Stimulated activated naive CD8-positive, alpha-beta T cell treated with anti-CD3 and anti-CD28 coated beads, Interleukin-15, amount 100 ng/mL, for 72 hours (primary cell): ENCODE measurements around the gene ZRANB1.

Experiments used
- ATAC-seq: fragments of 150-1000 bp; cut with Tn5 transposase; 2 replicates; pipeline ENCODE4 v1.10.0; 2021; ENCODE audit warnings: mild to moderate bottlenecking, moderate library complexity
- DNase-seq, 2 donors: peaks; one replicate each; pipeline ENCODE4 v3.0.0; 2021 to 2022
- H3K27ac Mint-ChIP-seq, 2 donors: one replicate each; pipeline ENCODE4 v1.8.0; 2022; ENCODE audit warnings: mild to moderate bottlenecking in 2 of 2, mixed read lengths in 2 of 2, moderate library complexity in 2 of 2
- H3K27me3 Mint-ChIP-seq: one replicate; pipeline ENCODE4 v1.8.0; 2022; ENCODE audit warnings: mixed read lengths
- H3K4me1 Mint-ChIP-seq: one replicate; pipeline ENCODE4 v1.8.0; 2022; ENCODE audit warnings: mild to moderate bottlenecking, mixed read lengths
- H3K4me3 Mint-ChIP-seq, 2 donors: one replicate each; pipeline ENCODE4 v1.8.0; 2022; ENCODE audit warnings: mild to moderate bottlenecking in 2 of 2, mixed read lengths in 2 of 2, moderate library complexity in 1 of 2
- H3K9me3 Mint-ChIP-seq, 2 donors: one replicate each; pipeline ENCODE4 v1.8.0; 2022; ENCODE audit warnings: mixed read lengths in 2 of 2

Gene ZRANB1

DNA sequence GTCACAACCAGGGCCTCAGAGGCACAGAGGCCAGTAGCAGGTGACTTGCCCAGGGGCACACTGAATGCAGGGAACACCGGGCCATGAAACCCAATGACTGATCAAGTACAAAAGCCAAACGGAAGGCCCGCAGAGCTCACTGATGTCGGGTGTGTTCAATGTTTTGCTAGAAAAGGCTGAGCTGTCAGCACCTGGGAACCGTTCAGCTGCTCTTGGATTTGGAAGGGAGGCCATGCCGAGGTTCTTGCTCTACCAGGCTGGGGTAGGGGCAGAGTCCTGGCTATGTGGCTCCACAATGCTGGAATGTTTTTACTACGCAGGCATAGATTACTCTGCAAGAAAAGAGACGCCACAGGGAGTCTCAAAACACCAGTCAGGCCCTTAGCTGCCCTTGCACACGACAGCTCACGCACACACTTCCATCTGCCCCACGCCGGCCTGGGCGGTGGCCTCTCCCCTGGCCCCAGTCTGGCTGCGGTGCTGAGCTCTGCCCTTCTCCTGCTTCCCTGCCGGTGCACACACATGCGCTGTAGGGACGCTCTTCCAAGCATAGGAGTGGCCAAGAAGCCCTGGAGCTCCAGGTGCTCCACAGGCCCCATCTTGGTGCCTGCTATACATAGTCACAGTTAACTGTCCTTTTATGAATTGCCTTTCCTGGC is 79.9 kb downstream of the ZRANB1 start:
- Mint-ChIP-seq H3K4me1 (no peaks in the 10 kb centered on the region), H3K27me3 (no peaks in the 10 kb centered on the region), H3K9me3 (no peaks in the 10 kb centered on the region), H3K4me3 (no peak overlapping the region), H3K27ac (no peak overlapping the region)
- DNase-seq, result no peak
- peak; percentile 7 for ATAC-seq

GRCh38 chr10:125022671-125023070 is 80.7 kb downstream of the ZRANB1 start:
- no peaks in the 10 kb centered on the region for H3K27me3 Mint-ChIP-seq
- H3K4me1 Mint-ChIP-seq, result no peaks in the 10 kb centered on the region
- no peaks in the 10 kb centered on the region for H3K9me3 Mint-ChIP-seq
- DNase-seq (no peak), ATAC-seq (no peak)
- no peak overlapping the region for H3K27ac Mint-ChIP-seq
- H3K4me3 Mint-ChIP-seq, result no peak overlapping the region

GRCh38 chr10:125023255-125023654 is 81.3 kb downstream of the ZRANB1 start:
- Mint-ChIP-seq H3K4me3 (no peak overlapping the region), H3K27ac (no peak overlapping the region), H3K4me1 (no peaks in the 10 kb centered on the region), H3K27me3 (no peaks in the 10 kb centered on the region), H3K9me3 (no peaks in the 10 kb centered on the region)
- ATAC-seq, result no peak
- DNase-seq, result no peak

DNA sequence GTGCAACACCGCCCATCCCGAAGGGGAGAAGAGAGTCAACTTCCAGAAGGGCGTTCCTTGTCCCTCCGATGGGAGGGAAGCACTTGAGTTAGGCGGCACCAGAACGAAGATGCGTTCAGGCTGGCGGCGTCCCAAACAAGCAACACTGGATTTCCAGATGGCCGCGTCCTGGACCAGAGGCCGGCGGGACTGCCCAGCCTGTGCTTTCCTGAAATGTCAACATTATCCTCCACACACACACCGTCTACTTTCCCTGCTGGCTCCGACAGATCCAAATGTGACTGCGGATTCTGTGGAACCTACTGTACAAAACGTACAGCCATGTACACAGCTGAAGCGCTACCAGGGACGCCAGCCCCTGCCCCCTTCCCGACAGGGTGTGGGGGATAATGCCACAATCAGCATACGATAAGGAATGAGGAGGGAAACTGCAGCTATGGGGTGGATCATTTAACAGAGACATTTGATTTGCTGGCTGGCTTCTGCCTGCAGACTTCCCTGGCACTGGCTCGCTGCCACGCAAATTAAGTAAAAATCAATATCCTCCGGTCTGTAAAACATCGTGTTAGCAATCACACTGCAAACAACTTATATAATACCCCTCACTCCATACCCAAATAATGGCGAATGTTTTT is 82.1 kb downstream of the ZRANB1 start:
- Mint-ChIP-seq H3K27me3 (no peaks in the 10 kb centered on the region), H3K4me1 (no peaks in the 10 kb centered on the region), H3K27ac (no peak overlapping the region), H3K9me3 (no peaks in the 10 kb centered on the region), H3K4me3 (no peak overlapping the region)
- ATAC-seq (no peak), DNase-seq (no peak)

GRCh38 chr10:125024497-125025234 is 82.7 kb downstream of the ZRANB1 start:
- H3K4me1 Mint-ChIP-seq, result no peaks in the 10 kb centered on the region
- H3K27ac Mint-ChIP-seq, result no peak overlapping the region
- ATAC-seq (no peak), DNase-seq (no peak)
- no peak overlapping the region for H3K4me3 Mint-ChIP-seq
- H3K27me3 Mint-ChIP-seq, result no peaks in the 10 kb centered on the region
- no peaks in the 10 kb centered on the region for H3K9me3 Mint-ChIP-seq

- Mint-ChIP-seq H3K27me3 (no peaks in the 10 kb centered on the region), H3K27ac (peak overlapping the region in 1 of 2 donors; percentile 9), H3K4me3 (no peak overlapping the region), H3K4me1 (no peaks in the 10 kb centered on the region), H3K9me3 (no peaks in the 10 kb centered on the region)
- no peak for ATAC-seq
- DNase-seq, result no peak
Observed at GRCh38 chr10:125025341-125025740, 83.4 kb downstream of the ZRANB1 start.

- Mint-ChIP-seq H3K4me1 (no peaks in the 10 kb centered on the region), H3K27ac (no peak overlapping the region), H3K9me3 (no peaks in the 10 kb centered on the region), H3K27me3 (no peaks in the 10 kb centered on the region), H3K4me3 (no peak overlapping the region)
- peak; percentile 50 for ATAC-seq
- DNase-seq, result no peak
Observed at GRCh38 chr10:125026036-125026931, 84.4 kb downstream of the ZRANB1 start.

DNA sequence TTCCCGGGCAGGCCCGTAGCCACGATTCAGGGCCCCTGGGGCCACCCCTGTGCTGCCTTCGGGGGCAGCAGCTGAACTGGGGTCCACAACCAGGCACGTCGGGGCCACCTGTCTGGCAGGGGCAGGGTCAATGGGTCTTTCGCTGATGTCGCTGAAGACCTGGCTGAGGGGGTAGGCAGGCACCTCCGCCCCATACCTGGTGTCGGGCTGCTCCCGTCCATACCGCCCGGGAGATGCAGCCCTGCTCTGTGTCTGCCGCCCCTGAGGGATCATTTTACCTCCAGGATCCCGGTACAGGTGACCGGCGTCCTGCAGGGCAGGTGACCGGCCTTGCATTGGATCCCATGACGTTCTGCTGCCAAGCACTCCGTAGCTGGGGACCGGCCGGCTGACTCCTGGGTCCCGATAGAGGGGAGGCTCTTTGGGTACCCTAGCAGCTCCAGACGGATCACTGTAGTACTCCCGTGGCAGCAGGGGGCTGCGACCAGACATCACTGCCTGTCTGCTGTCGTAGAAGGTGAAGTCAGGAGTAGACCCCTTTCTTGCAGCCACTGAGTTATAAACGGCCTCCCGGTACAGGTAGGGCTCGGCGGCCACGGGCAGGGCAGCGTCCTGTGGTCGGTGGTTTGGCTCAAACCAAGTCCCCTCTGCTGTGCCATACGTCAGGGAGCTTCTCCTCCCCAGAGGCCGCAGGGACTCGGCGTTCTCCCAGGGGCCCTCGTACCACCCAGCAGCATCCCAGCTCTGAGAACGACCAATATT is 85.2 kb downstream of the ZRANB1 start:
- Mint-ChIP-seq H3K27me3 (no peaks in the 10 kb centered on the region), H3K4me1 (no peaks in the 10 kb centered on the region), H3K27ac (no peak overlapping the region), H3K9me3 (no peaks in the 10 kb centered on the region), H3K4me3 (no peak overlapping the region)
- DNase-seq, result no peak
- no peak for ATAC-seq

GRCh38 chr10:125027871-125028869 is 86.2 kb downstream of the ZRANB1 start:
- no peak overlapping the region for H3K4me3 Mint-ChIP-seq
- H3K27me3 Mint-ChIP-seq, result no peaks in the 10 kb centered on the region
- DNase-seq, result no peak
- no peak overlapping the region for H3K27ac Mint-ChIP-seq
- no peaks in the 10 kb centered on the region for H3K4me1 Mint-ChIP-seq
- H3K9me3 Mint-ChIP-seq, result no peaks in the 10 kb centered on the region
- ATAC-seq, result no peak

DNA sequence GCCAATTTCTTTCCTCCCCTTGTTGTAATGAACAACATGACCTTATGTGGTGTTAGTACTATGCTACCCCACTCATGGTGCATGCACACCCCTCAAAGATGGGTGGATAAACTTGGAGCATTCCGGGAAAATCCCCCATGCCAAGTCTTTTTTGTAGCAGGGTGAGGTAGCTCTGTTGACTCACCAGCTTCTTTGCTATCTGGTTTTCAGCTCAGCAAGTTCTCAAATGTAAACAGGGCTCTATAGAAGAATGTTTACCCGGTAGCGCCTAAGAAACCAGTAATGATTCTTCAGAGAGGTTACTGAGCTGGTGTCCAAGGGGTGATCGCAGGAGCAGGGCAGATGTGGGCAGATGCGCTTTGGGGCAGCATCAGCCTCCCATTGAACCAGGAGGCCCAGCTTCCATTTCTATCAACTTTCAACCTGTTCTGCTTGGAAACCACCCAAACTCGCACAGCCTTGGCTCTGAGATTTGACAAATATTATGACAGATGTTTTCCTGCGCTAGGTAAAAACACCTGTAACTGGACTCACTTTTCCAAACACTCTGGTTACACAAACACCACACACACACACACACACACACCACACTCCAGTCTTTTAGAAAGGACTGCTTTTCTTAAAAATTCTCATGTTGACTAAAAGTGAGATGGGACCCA is 87.8 kb downstream of the ZRANB1 start:
- H3K27ac Mint-ChIP-seq, result no peak overlapping the region
- DNase-seq (no peak), ATAC-seq (no peak)
- H3K4me1 Mint-ChIP-seq, result no peaks in the 10 kb centered on the region
- no peak overlapping the region for H3K4me3 Mint-ChIP-seq
- no peaks in the 10 kb centered on the region for H3K9me3 Mint-ChIP-seq
- H3K27me3 Mint-ChIP-seq, result no peaks in the 10 kb centered on the region

DNA sequence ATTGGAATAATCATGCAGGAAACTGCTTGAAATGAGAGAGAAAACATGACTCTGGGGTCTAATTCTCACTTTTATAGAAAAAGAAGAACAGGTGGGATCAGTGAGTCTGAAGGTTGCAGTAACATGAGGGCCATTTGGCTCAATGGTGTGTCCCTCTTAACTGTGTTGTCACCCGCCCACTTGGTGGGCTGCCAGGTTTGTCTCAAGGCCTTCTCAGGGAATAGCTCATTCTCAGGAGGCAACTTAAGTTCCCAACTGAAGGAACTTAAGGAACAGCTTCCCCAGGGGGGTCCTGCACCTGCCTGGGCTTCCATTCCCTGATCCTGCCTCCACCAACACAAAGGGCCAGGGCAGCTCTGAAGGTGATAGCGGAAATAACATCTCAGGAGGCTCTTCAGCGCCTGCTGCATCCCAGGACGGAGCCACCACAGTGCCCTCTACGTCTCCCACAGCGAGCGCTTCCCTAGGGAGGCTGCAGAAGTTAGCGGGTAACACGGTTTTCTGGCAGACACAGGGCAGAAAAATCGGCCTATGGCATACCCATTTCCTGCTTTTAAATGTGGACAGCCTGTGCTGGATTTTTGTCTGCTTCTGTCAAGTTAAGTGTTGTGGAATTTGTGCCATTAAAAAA is 88.8 kb downstream of the ZRANB1 start:
- ATAC-seq (no peak), DNase-seq (no peak)
- no peaks in the 10 kb centered on the region for H3K9me3 Mint-ChIP-seq
- no peaks in the 10 kb centered on the region for H3K27me3 Mint-ChIP-seq
- H3K4me3 Mint-ChIP-seq, result no peak overlapping the region
- no peak overlapping the region for H3K27ac Mint-ChIP-seq
- no peaks in the 10 kb centered on the region for H3K4me1 Mint-ChIP-seq

DNA sequence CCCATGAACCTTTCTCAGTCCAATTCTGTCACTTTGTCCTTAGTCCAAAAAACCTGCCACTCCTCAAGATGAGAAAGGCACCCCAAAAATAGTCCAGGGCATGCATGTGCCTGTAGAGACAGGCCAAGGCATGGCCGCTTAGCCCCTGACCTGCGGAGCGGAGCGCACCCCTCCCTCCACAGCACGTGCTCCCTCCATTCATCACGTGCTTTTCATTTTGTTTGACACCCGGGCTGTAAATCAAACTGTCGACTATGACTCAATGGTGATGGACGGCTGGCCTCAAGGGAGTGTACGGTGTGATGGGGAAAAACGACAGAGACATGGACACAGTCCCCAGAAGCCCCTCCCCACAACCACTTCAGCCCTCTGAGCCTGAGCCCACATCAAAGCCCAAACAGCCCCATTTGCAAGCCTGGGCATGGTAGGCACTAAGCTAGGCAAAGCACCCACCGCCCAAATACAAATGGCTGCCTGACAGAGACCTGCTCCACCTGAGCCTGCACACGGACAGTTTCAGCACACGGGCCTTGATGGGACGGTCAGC is 90.6 kb downstream of the ZRANB1 start:
- H3K27ac Mint-ChIP-seq, result no peak overlapping the region

More for the DNA sequence above, 90.6 kb downstream of the ZRANB1 start:
- DNase-seq (no peak), ATAC-seq (no peak)
- Mint-ChIP-seq H3K9me3 (no peaks in the 10 kb centered on the region), H3K4me1 (no peaks in the 10 kb centered on the region), H3K4me3 (no peak overlapping the region), H3K27me3 (no peaks in the 10 kb centered on the region)
